Trophoblast cell (in vitro differentiated cells and primary cell): ENCODE results near the gene VAV3.
A peak's percentile ranks its signal among the peaks of the same experiment; 100 is the strongest.

Experiments used
- DNase-seq, 2 donors: peaks; one replicate each; pipeline ENCODE4 v3.0.0-alpha.2; 2016
- H2AFZ ChIP-seq: 2 replicates; pipeline ENCODE4 v1.6.1; 2013; ENCODE audit warnings: low read length, moderate library complexity, mild to moderate bottlenecking; ENCODE audit not compliant: insufficient read depth, poor library complexity
- H2AK5ac ChIP-seq: 2 replicates; pipeline ENCODE4 v1.6.1; 2013; ENCODE audit warnings: mild to moderate bottlenecking, low read length
- H2BK120ac ChIP-seq: 2 replicates; pipeline ENCODE4 v1.6.1; 2013; ENCODE audit warnings: low read length, mild to moderate bottlenecking, moderate library complexity; ENCODE audit not compliant: insufficient read depth, poor library complexity
- H2BK12ac ChIP-seq: 2 replicates; pipeline ENCODE4 v1.6.1; 2013; ENCODE audit warnings: mild to moderate bottlenecking, low read length, moderate library complexity
- H2BK5ac ChIP-seq: 2 replicates; pipeline ENCODE4 v1.6.1; 2013; ENCODE audit warnings: low read length, low read depth, moderate library complexity, mild to moderate bottlenecking; ENCODE audit not compliant: poor library complexity
- H3K14ac ChIP-seq: 2 replicates; pipeline ENCODE4 v1.6.1; 2013; ENCODE audit warnings: mild to moderate bottlenecking, low read length
- H3K18ac ChIP-seq: 2 replicates; pipeline ENCODE4 v1.6.1; 2013; ENCODE audit warnings: mild to moderate bottlenecking, low read length
- H3K23ac ChIP-seq: 2 replicates; pipeline ENCODE4 v1.6.1; 2013; ENCODE audit warnings: low read length
- H3K27ac ChIP-seq: 2 replicates; pipeline ENCODE4 v1.5.1; 2013; ENCODE audit warnings: low read depth, mild to moderate bottlenecking, inconsistent platforms, low read length, moderate library complexity
- H3K27me3 ChIP-seq: 2 replicates; pipeline ENCODE4 v1.6.1; 2013; ENCODE audit warnings: inconsistent platforms, mild to moderate bottlenecking, low read length, moderate library complexity; ENCODE audit not compliant: insufficient read depth
- H3K36me3 ChIP-seq, 2 experiments: 1 replicate in 1 of 2; 2 replicates in 1 of 2; pipeline ENCODE4 v1.6.1; 2013; ENCODE audit warnings: low read length in 2 of 2, mild to moderate bottlenecking in 2 of 2, moderate library complexity in 1 of 2; ENCODE audit not compliant: insufficient read depth in 2 of 2, control insufficient read depth in 1 of 2
- H3K4ac ChIP-seq: 2 replicates; pipeline ENCODE4 v1.6.1; 2013; ENCODE audit warnings: low read depth, mild to moderate bottlenecking, low read length, moderate library complexity
- H3K4me1 ChIP-seq, 2 experiments: 1 replicate in 1 of 2; 2 replicates in 1 of 2; pipeline ENCODE4 v1.6.1; 2013; ENCODE audit warnings: low read length in 2 of 2, mild to moderate bottlenecking in 2 of 2, moderate library complexity in 1 of 2; ENCODE audit not compliant: insufficient read depth in 2 of 2, control insufficient read depth in 1 of 2
- H3K4me2 ChIP-seq: 2 replicates; pipeline ENCODE4 v1.6.1; 2013; ENCODE audit warnings: inconsistent platforms, mild to moderate bottlenecking, low read length, moderate library complexity
- H3K4me3 ChIP-seq: 2 replicates; pipeline ENCODE4 v1.5.1; 2013; ENCODE audit warnings: mild to moderate bottlenecking, low read depth, low read length, inconsistent platforms
- H3K79me1 ChIP-seq: one replicate; pipeline ENCODE4 v1.6.1; 2013; ENCODE audit warnings: low read length
- H3K79me2 ChIP-seq: 2 replicates; pipeline ENCODE4 v1.6.1; 2013; ENCODE audit warnings: low read length, mild to moderate bottlenecking; ENCODE audit not compliant: control insufficient read depth, insufficient read depth, poor library complexity
- H3K9ac ChIP-seq: 2 replicates; pipeline ENCODE4 v1.6.1; 2013; ENCODE audit warnings: mild to moderate bottlenecking, low read length
- H3K9me3 ChIP-seq: 2 replicates; pipeline ENCODE4 v1.6.1; 2013; ENCODE audit warnings: low read depth, mild to moderate bottlenecking, control low read depth, inconsistent platforms, low read length; ENCODE audit not compliant: insufficient read depth
- H4K12ac ChIP-seq: 2 replicates; pipeline ENCODE4 v1.6.1; 2013; ENCODE audit warnings: low read depth, mild to moderate bottlenecking, low read length, moderate library complexity
- H4K8ac ChIP-seq: 2 replicates; pipeline ENCODE4 v1.6.1; 2013; ENCODE audit warnings: low read depth, mild to moderate bottlenecking, low read length, moderate library complexity
- H4K91ac ChIP-seq: one replicate; pipeline ENCODE4 v1.6.1; 2013; ENCODE audit warnings: low read depth, mild to moderate bottlenecking, low read length, moderate library complexity
- WGBS: extraction: QIAGEN DNeasy Blood & Tissue Kit; methylation state at CpG from one replicate; pipeline ENCODE4 v1.1.7; 2013; ENCODE audit warnings: missing lambda C conversion rate; ENCODE audit not compliant: insufficient read length, insufficient coverage; ENCODE audit errors: extremely low coverage; 5-methylcytosine and 5-hydroxymethylcytosine counted together

VAV3 gene

DNA sequence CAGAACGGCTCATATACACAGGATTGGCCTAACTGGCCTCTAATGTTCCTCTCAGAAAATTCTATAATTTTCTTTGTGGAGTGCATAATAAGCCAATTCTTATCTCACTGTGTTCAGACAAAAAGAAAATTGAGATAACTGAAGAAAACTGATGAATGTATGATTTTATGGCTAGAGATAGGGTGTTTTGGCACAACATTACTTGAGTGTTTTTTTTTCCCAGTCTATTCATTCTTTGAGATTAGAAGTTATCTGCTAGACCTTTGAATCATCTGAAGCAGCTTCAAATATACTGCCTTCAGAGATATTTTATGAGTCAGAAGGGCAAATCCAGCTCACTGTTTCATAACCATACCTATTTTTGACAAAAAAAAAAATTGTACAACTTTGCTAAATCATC is 85.6 kb downstream of the VAV3 start:
- H3K4me2 ChIP-seq = no peak overlapping the region
- H4K12ac ChIP-seq = no peak overlapping the region
- no peak overlapping the region for H4K8ac ChIP-seq
- H3K18ac ChIP-seq = no peak overlapping the region
- H3K4me3 ChIP-seq = no peak overlapping the region
- no peaks in the 10 kb centered on the region for H3K9me3 ChIP-seq
- H3K14ac ChIP-seq = no peak overlapping the region
- no peaks in the 10 kb centered on the region for H3K36me3 ChIP-seq
- DNase-seq = peak in 1 of 2 donors; percentile 2
- H3K27me3 ChIP-seq = no peaks in the 10 kb centered on the region
- H2AFZ ChIP-seq = no peak overlapping the region
- H3K9ac ChIP-seq = no peak overlapping the region
- no peak overlapping the region for H4K91ac ChIP-seq
- no CpG with 5 or more reads among the region's 1 CpG for WGBS
- no peaks in the 10 kb centered on the region for H3K4me1 ChIP-seq
- no peak overlapping the region for H2BK5ac ChIP-seq
- H3K23ac ChIP-seq = no peak overlapping the region
- H3K79me2 ChIP-seq = no peaks in the 10 kb centered on the region
- H2AK5ac ChIP-seq = no peak overlapping the region
- H2BK12ac ChIP-seq = no peak overlapping the region
- no peak overlapping the region for H3K4ac ChIP-seq
- no peak overlapping the region for H3K27ac ChIP-seq
- H3K79me1 ChIP-seq = no peaks in the 10 kb centered on the region
- H2BK120ac ChIP-seq = no peak overlapping the region

GRCh38 chr1:107877745-107878144 is 87.2 kb downstream of the VAV3 start:
- H3K9me3 ChIP-seq = no peaks in the 10 kb centered on the region
- H3K4me2 ChIP-seq = no peak overlapping the region
- H3K27ac ChIP-seq = no peak overlapping the region
- no peak overlapping the region for H4K8ac ChIP-seq
- H2BK5ac ChIP-seq = no peak overlapping the region
- no peak overlapping the region for H4K91ac ChIP-seq
- H3K9ac ChIP-seq = no peak overlapping the region
- H3K18ac ChIP-seq = no peak overlapping the region
- no peak overlapping the region for H4K12ac ChIP-seq
- H3K4ac ChIP-seq = no peak overlapping the region
- H3K23ac ChIP-seq = no peak overlapping the region
- H3K36me3 ChIP-seq = no peaks in the 10 kb centered on the region
- no CpG with 5 or more reads among the region's 1 CpG for WGBS
- no peak overlapping the region for H3K4me3 ChIP-seq
- H2BK120ac ChIP-seq = no peak overlapping the region
- H3K27me3 ChIP-seq = no peaks in the 10 kb centered on the region
- H2AFZ ChIP-seq = no peak overlapping the region
- DNase-seq = peak in 1 of 2 donors; percentile 1
- H2BK12ac ChIP-seq = no peak overlapping the region
- H2AK5ac ChIP-seq = no peak overlapping the region
- H3K4me1 ChIP-seq = no peaks in the 10 kb centered on the region
- no peak overlapping the region for H3K14ac ChIP-seq
- H3K79me2 ChIP-seq = no peaks in the 10 kb centered on the region
- H3K79me1 ChIP-seq = no peaks in the 10 kb centered on the region

GRCh38 chr1:107877092-107877491 is 87.9 kb downstream of the VAV3 start:
- H3K4me3 ChIP-seq = no peak overlapping the region
- no peaks in the 10 kb centered on the region for H3K36me3 ChIP-seq
- H3K9ac ChIP-seq = no peak overlapping the region
- no peak overlapping the region for H3K14ac ChIP-seq
- WGBS = no CpG with 5 or more reads among the region's 2 CpGs
- no peaks in the 10 kb centered on the region for H3K9me3 ChIP-seq
- H2BK5ac ChIP-seq = no peak overlapping the region
- peak; percentile 9 to 83 for DNase-seq
- no peaks in the 10 kb centered on the region for H3K79me2 ChIP-seq
- H3K4ac ChIP-seq = no peak overlapping the region
- H3K4me1 ChIP-seq = no peaks in the 10 kb centered on the region
- H3K18ac ChIP-seq = no peak overlapping the region
- H4K91ac ChIP-seq = no peak overlapping the region
- H2AFZ ChIP-seq = no peak overlapping the region
- no peak overlapping the region for H2BK12ac ChIP-seq
- H3K27me3 ChIP-seq = no peaks in the 10 kb centered on the region
- no peak overlapping the region for H3K4me2 ChIP-seq
- no peak overlapping the region for H2AK5ac ChIP-seq
- no peak overlapping the region for H2BK120ac ChIP-seq
- no peak overlapping the region for H3K23ac ChIP-seq
- no peak overlapping the region for H3K27ac ChIP-seq
- no peak overlapping the region for H4K12ac ChIP-seq
- no peak overlapping the region for H4K8ac ChIP-seq
- no peaks in the 10 kb centered on the region for H3K79me1 ChIP-seq

DNA sequence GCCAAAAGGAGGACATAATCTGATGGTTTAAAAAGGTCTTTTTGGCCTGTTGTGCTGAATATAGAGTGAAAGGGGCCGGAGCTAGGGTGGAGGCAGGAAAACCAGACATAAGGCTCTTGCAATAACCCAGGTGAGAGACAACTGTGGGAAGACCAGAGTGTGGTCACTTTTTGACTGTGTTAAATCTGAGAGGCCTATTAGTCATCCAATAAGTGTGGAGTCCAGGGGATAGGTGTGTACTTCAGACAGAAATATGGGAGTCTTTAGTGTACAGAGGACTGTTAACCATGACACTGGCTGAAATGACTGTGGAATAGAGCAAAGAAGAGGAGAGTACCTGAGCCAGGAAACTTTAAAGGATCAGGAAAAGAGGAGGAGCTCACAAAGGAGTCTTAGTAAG is 89.3 kb downstream of the VAV3 start:
- Histone ChIP-seq H3K27me3 (no peaks in the 10 kb centered on the region), H3K4me1 (no peaks in the 10 kb centered on the region), H3K4me3 (no peak overlapping the region), H3K14ac (no peak overlapping the region), H3K79me2 (no peaks in the 10 kb centered on the region), H2AK5ac (no peak overlapping the region), H2BK12ac (no peak overlapping the region), H2AFZ (no peak overlapping the region), H3K9me3 (no peaks in the 10 kb centered on the region), H4K8ac (no peak overlapping the region), H3K4ac (no peak overlapping the region), H3K36me3 (no peaks in the 10 kb centered on the region), H3K79me1 (no peaks in the 10 kb centered on the region), H4K91ac (no peak overlapping the region), H3K4me2 (no peak overlapping the region), H4K12ac (no peak overlapping the region), H3K27ac (no peak overlapping the region), H3K9ac (no peak overlapping the region), H2BK5ac (no peak overlapping the region), H3K18ac (no peak overlapping the region), H3K23ac (no peak overlapping the region), H2BK120ac (no peak overlapping the region)
- no peak for DNase-seq
- WGBS = no CpG with 5 or more reads among the region's 1 CpG
